ENCODE data around the gene LHX6. TPM values are rescaled to one million over a fixed set of nuclear protein-coding genes. Genes with fewer than 3 reads are reported as not detected.

Gene LHX6
- total RNA-seq, 1 experiment from 2014 or later, result 1.5 TPM

DNA sequence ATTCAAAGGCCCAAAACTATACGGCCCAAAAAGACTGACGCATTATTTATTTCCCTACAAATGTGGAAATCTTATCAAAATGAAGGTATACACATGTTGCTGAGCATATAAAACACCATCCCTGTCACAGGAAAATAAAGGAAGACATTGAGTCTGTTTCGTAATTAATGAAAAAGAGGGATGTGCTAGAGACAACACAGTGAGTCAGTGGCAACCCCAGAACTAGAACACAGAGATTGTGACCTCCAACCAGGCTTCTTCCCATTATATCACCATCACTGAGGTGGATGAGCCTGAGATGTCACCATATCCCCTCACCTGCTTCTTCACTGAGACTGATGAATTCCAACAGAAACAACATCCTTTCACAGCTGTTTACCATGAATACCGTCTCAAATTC, 73.0 kb downstream of the LHX6 start:
- no peak for TF ChIP-seq FOXJ3 (CRISPR knock-in tag; IDR thresholded peaks at IDR 0.05; ENCODE audit: borderline replicate concordance)
- no peak for TF ChIP-seq ZNF425 (CRISPR knock-in tag; conservative IDR thresholded peaks at IDR 0.05)
- TF ChIP-seq NFE2L1 (CRISPR knock-in tag; IDR thresholded peaks at IDR 0.05), result no peak
- TF ChIP-seq CREB1 (CRISPR knock-in tag; IDR thresholded peaks at IDR 0.05), result no peak
- no peak for TF ChIP-seq ERG (CRISPR knock-in tag; IDR thresholded peaks at IDR 0.05)
- no peak for TF ChIP-seq ZNF512 (CRISPR knock-in tag; IDR thresholded peaks at IDR 0.05; ENCODE audit: borderline replicate concordance)
- TF ChIP-seq CREM (CRISPR knock-in tag; IDR thresholded peaks at IDR 0.05), result no peak
- no peak for TF ChIP-seq ATF6 (CRISPR knock-in tag; IDR thresholded peaks at IDR 0.05)
- TF ChIP-seq, protein P1, sequence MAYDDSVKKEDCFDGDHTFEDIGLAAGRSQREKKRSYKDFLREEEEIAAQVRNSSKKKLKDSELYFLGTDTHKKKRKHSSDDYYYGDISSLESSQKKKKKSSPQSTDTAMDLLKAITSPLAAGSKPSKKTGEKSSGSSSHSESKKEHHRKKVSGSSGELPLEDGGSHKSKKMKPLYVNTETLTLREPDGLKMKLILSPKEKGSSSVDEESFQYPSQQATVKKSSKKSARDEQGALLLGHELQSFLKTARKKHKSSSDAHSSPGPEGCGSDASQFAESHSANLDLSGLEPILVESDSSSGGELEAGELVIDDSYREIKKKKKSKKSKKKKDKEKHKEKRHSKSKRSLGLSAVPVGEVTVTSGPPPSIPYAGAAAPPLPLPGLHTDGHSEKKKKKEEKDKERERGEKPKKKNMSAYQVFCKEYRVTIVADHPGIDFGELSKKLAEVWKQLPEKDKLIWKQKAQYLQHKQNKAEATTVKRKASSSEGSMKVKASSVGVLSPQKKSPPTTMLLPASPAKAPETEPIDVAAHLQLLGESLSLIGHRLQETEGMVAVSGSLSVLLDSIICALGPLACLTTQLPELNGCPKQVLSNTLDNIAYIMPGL (CRISPR knock-in tag; IDR thresholded peaks at IDR 0.05), result no peak
- no peak for TF ChIP-seq ZNF396 (CRISPR knock-in tag; IDR thresholded peaks at IDR 0.05; ENCODE audit: borderline replicate concordance)
- TF ChIP-seq, protein P2, sequence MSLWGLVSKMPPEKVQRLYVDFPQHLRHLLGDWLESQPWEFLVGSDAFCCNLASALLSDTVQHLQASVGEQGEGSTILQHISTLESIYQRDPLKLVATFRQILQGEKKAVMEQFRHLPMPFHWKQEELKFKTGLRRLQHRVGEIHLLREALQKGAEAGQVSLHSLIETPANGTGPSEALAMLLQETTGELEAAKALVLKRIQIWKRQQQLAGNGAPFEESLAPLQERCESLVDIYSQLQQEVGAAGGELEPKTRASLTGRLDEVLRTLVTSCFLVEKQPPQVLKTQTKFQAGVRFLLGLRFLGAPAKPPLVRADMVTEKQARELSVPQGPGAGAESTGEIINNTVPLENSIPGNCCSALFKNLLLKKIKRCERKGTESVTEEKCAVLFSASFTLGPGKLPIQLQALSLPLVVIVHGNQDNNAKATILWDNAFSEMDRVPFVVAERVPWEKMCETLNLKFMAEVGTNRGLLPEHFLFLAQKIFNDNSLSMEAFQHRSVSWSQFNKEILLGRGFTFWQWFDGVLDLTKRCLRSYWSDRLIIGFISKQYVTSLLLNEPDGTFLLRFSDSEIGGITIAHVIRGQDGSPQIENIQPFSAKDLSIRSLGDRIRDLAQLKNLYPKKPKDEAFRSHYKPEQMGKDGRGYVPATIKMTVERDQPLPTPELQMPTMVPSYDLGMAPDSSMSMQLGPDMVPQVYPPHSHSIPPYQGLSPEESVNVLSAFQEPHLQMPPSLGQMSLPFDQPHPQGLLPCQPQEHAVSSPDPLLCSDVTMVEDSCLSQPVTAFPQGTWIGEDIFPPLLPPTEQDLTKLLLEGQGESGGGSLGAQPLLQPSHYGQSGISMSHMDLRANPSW (CRISPR knock-in tag; conservative IDR thresholded peaks at IDR 0.05; ENCODE audit: low read depth), result no peak
- TF ChIP-seq, protein P3, sequence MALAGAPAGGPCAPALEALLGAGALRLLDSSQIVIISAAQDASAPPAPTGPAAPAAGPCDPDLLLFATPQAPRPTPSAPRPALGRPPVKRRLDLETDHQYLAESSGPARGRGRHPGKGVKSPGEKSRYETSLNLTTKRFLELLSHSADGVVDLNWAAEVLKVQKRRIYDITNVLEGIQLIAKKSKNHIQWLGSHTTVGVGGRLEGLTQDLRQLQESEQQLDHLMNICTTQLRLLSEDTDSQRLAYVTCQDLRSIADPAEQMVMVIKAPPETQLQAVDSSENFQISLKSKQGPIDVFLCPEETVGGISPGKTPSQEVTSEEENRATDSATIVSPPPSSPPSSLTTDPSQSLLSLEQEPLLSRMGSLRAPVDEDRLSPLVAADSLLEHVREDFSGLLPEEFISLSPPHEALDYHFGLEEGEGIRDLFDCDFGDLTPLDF (CRISPR knock-in tag; IDR thresholded peaks at IDR 0.05), result no peak
- TF ChIP-seq ZNF416 (CRISPR knock-in tag; IDR thresholded peaks at IDR 0.05), result no peak
- H3K4me1 Mint-ChIP-seq, result peaks cover 20% of the 10 kb centered on the region
- peaks cover 14% of the 10 kb centered on the region for H3K36me3 Mint-ChIP-seq
- peak overlapping the region; percentile 40; the same call in 1 of the 2 replicates for H3K27ac Mint-ChIP-seq
- ChIA-PET POLR2A (no interaction called here), CTCF (interaction anchor here (0.8 to 1.4 kb wide), 3 partner anchors 11 to 195 kb away, joined by 3 to 7 read pairs (median 4); no protein-coding TSS in a partner anchor)
- peaks cover 2% of the 10 kb centered on the region; the same call in 1 of the 2 replicates for H3K27me3 Mint-ChIP-seq (ENCODE audit: low read depth)
- DNase-seq (ENCODE audit: low spot score), result no peak
- H3K9me3 Mint-ChIP-seq, result no peaks in the 10 kb centered on the region
- no peak overlapping the region for H3K4me3 Mint-ChIP-seq
- no peak for ATAC-seq

Other genes starting within 250 kb of the LHX6 start
- 0.50 to 1.1 TPM (median 0.69 TPM) in 3 replicates for gene TTLL11, start 135.6 kb downstream of the LHX6 start, total RNA-seq (2021)
- 70.7 to 71.8 TPM (median 71.2 TPM) in 3 replicates for gene NDUFA8, start 69.2 kb downstream of the LHX6 start, total RNA-seq (2021)
- gene MORN5, start 69.0 kb downstream of the LHX6 start, total RNA-seq (2021), result not detected in 3 replicates
- 11.4 to 14.3 TPM (median 13.1 TPM) in 3 replicates for gene RBM18, start 35.9 kb upstream of the LHX6 start, total RNA-seq (2021)
- gene MRRF, start 35.9 kb upstream of the LHX6 start, total RNA-seq (2021), result 36.1 to 42.3 TPM (median 38.8 TPM) in 3 replicates
- 0.89 to 1.1 TPM (median 1.0 TPM) in 3 replicates for gene PTGS1, start 142.1 kb upstream of the LHX6 start, total RNA-seq (2021)
- gene OR1J1, start 249.0 kb upstream of the LHX6 start, total RNA-seq (2021), result not detected in 3 replicates

Measured in WTC11 (cell line).